Prostate gland (tissue), 2 donors: ENCODE measurements around the gene MYO5B.

Source experiments
- CTCF ChIP-seq, 4 experiments: fragments of 200-600 bp in 2 of 4; fragments of 450-650 bp in 2 of 4; sonication (generic) in 2 of 4; IDR thresholded peaks; 1 replicate in 3 of 4; 2 replicates in 1 of 4; pipeline ENCODE4 v1.5.1; 2016 to 2019; ENCODE audit warnings: antibody characterized with exemption in 4 of 4, mild to moderate bottlenecking in 2 of 4, moderate library complexity in 2 of 4
- POLR2AphosphoS5 ChIP-seq: sonication (generic); formaldehyde crosslinking; IDR thresholded peaks from one replicate; pipeline ENCODE4 v1.6.1; 2017; ENCODE audit warnings: antibody characterized with exemption

- no peak for TF ChIP-seq CTCF (IDR thresholded peaks at IDR 0.05)
- TF ChIP-seq POLR2AphosphoS5, result no peak
Observed at GRCh38 chr18:50143294-50143693, 51.7 kb downstream of the MYO5B start.
